AG04450 (cell line): ENCODE data around the gene CEP120. TPM values are rescaled to one million over a fixed set of nuclear protein-coding genes. Genes with fewer than 3 reads are reported as not detected.

Source experiments
- CTCF ChIA-PET: fragments of 300-600, 350-600 bp; formaldehyde crosslinking; extraction: SDS; loops from one replicate; lab custom pipeline; 2022; ENCODE audit warnings: antibody characterized with exemption, inconsistent platforms; lab: Charles Lee
- POLR2A ChIA-PET: fragments of 350-600 bp; formaldehyde crosslinking; extraction: SDS; loops from one replicate; lab custom pipeline; 2021; ENCODE audit warnings: antibody characterized with exemption, inconsistent platforms; lab: Yijun Ruan, JAX
- DNase-seq: peaks from one replicate; pipeline ENCODE4 v3.0.0-alpha.2; 2011; ENCODE audit warnings: low read depth, low spot score
- H3K27ac ChIP-seq: one replicate; pipeline ENCODE4 v1.5.1; 2012; ENCODE audit warnings: low read depth, low read length, control low read depth
- H3K27me3 ChIP-seq: one replicate; pipeline ENCODE4 v1.6.0; 2012; ENCODE audit warnings: low read length; ENCODE audit not compliant: control insufficient read depth, insufficient read depth
- H3K4me3 ChIP-seq: 2 replicates; pipeline ENCODE4 v1.5.1; 2011; ENCODE audit warnings: mild to moderate bottlenecking, low read depth, low read length, control low read depth
- H3K9me3 ChIP-seq: 2 replicates; pipeline ENCODE4 v1.5.1; 2012; ENCODE audit warnings: low read length; ENCODE audit not compliant: control insufficient read depth, insufficient read depth
- CTCF ChIP-seq: IDR thresholded peaks from 2 replicates; pipeline ENCODE4 v1.5.1; 2011; ENCODE audit warnings: low read depth, low read length, control low read depth, inconsistent platforms
- polyA plus RNA-seq: library from polyadenylated mRNA; depleted of rRNA; stranded (reverse); fragments of >200 nt; gene quantifications from 2 replicates; pipeline ENCODE4 v1.2.3, GENCODE V29; 2011; rRNA removed

CEP120 gene
- polyA plus RNA-seq, 1 experiment, result 27.2 TPM

- DNase-seq, result no peak
- TF ChIP-seq CTCF, result no peak
- H3K9me3 ChIP-seq, result no peaks in the 10 kb centered on the region
- H3K4me3 ChIP-seq, result no peak overlapping the region
- ChIA-PET POLR2A (no interaction called here), CTCF (no interaction called here)
- H3K27ac ChIP-seq, result no peak overlapping the region
- H3K27me3 ChIP-seq, result no peaks in the 10 kb centered on the region
Measured at GRCh38 chr5:123297866-123298265, 125.3 kb downstream of the CEP120 start.

GRCh38 chr5:123297198-123297831 lies 125.9 kb downstream of the CEP120 start:
- CTCF ChIA-PET, result no interaction called here
- POLR2A ChIA-PET, result no interaction called here
- DNase-seq, result no peak
- Histone ChIP-seq H3K27me3 (no peaks in the 10 kb centered on the region), H3K9me3 (no peaks in the 10 kb centered on the region), H3K4me3 (no peak overlapping the region), H3K27ac (no peak overlapping the region)
- TF ChIP-seq CTCF, result no peak

Other genes starting within 250 kb of the CEP120 start
- gene CSNK1G3, start 88.8 kb upstream of the CEP120 start, polyA plus RNA-seq, result 28.5 and 40.9 TPM in 2 replicates